Measurements from ENCODE around the gene FOSB. TPM values are rescaled to one million over a fixed set of nuclear protein-coding genes. Genes with fewer than 3 reads are reported as not detected.

Gene FOSB
- total RNA-seq, 1 donor from 2014 or later: 13.3 TPM

- Histone ChIP-seq H3K9me3 (ENCODE audit: insufficient read depth, low read depth, low read length) (no peaks in the 10 kb centered on the region), H4K20me1 (ENCODE audit: insufficient read depth, low read length) (peaks cover 8% of the 10 kb centered on the region), H3K4me3 (ENCODE audit: insufficient read depth, low read depth, low read length) (no peak overlapping the region), H3K27me3 (ENCODE audit: insufficient read depth, low read length) (no peaks in the 10 kb centered on the region), H3K4me1 (ENCODE audit: insufficient read depth, low read length) (peaks cover 11% of the 10 kb centered on the region), H3K9ac (ENCODE audit: low read length) (no peak overlapping the region), H3K79me2 (ENCODE audit: insufficient read depth, low read length) (no peaks in the 10 kb centered on the region), H3K4me2 (ENCODE audit: low read length) (no peak overlapping the region), H3K36me3 (ENCODE audit: insufficient read depth, low read length) (no peaks in the 10 kb centered on the region), H2AFZ (ENCODE audit: low read depth, low read length) (no peak overlapping the region), H3K27ac (ENCODE audit: low read depth, low read length) (no peak overlapping the region)
- Mint-ChIP-seq H3K27ac (ENCODE audit: unreplicated experiment) (no peak overlapping the region), H3K9me3 (ENCODE audit: unreplicated experiment) (no peaks in the 10 kb centered on the region), H3K4me3 (ENCODE audit: unreplicated experiment) (no peak overlapping the region), H3K4me1 (ENCODE audit: low read depth, unreplicated experiment) (no peaks in the 10 kb centered on the region), H3K27me3 (ENCODE audit: low read depth, unreplicated experiment) (peaks cover 4% of the 10 kb centered on the region), H3K36me3 (ENCODE audit: low read depth, unreplicated experiment) (no peaks in the 10 kb centered on the region)
- TF ChIP-seq CTCF (IDR thresholded peaks at IDR 0.05; ENCODE audit: insufficient read depth, low read depth, low read length): no peak
- no peak for TF ChIP-seq EZH2 (IDR thresholded peaks at IDR 0.05; ENCODE audit: insufficient read depth, low read length)
- DNase-seq (ENCODE audit: low read depth): no peak
- FAIRE-seq: no peak
Measured at GRCh38 chr19:45464274-45464673, 3.5 kb upstream of the FOSB start.

- peak overlapping the region; percentile 4 for H3K27ac Mint-ChIP-seq (ENCODE audit: unreplicated experiment)
- no peaks in the 10 kb centered on the region for H3K9me3 Mint-ChIP-seq (ENCODE audit: unreplicated experiment)
- Histone ChIP-seq H3K9ac (ENCODE audit: low read length) (no peak overlapping the region), H3K4me3 (ENCODE audit: insufficient read depth, low read depth, low read length) (no peak overlapping the region), H4K20me1 (ENCODE audit: insufficient read depth, low read length) (peaks cover 10% of the 10 kb centered on the region), H3K9me3 (ENCODE audit: insufficient read depth, low read depth, low read length) (no peaks in the 10 kb centered on the region), H3K36me3 (ENCODE audit: insufficient read depth, low read length) (no peaks in the 10 kb centered on the region), H3K27ac (ENCODE audit: low read depth, low read length) (no peak overlapping the region), H3K4me1 (ENCODE audit: insufficient read depth, low read length) (peaks cover 15% of the 10 kb centered on the region), H3K4me2 (ENCODE audit: low read length) (no peak overlapping the region), H3K27me3 (ENCODE audit: insufficient read depth, low read length) (no peaks in the 10 kb centered on the region), H2AFZ (ENCODE audit: low read depth, low read length) (no peak overlapping the region), H3K79me2 (ENCODE audit: insufficient read depth, low read length) (no peaks in the 10 kb centered on the region)
- peaks cover 4% of the 10 kb centered on the region for H3K27me3 Mint-ChIP-seq (ENCODE audit: low read depth, unreplicated experiment)
- H3K36me3 Mint-ChIP-seq (ENCODE audit: low read depth, unreplicated experiment): no peaks in the 10 kb centered on the region
- FAIRE-seq (no peak), DNase-seq (ENCODE audit: low read depth) (no peak)
- no peak overlapping the region for H3K4me3 Mint-ChIP-seq (ENCODE audit: unreplicated experiment)
- TF ChIP-seq EZH2 (IDR thresholded peaks at IDR 0.05; ENCODE audit: insufficient read depth, low read length): no peak
- no peak for TF ChIP-seq CTCF (IDR thresholded peaks at IDR 0.05; ENCODE audit: insufficient read depth, low read depth, low read length)
- peaks cover 4% of the 10 kb centered on the region for H3K4me1 Mint-ChIP-seq (ENCODE audit: low read depth, unreplicated experiment)
Measured at GRCh38 chr19:45464852-45465441, 2.8 kb upstream of the FOSB start.

GRCh38 chr19:45467115-45467455 is 711 bp upstream of the FOSB start:
- peaks cover 23% of the 10 kb centered on the region for H3K4me1 ChIP-seq (ENCODE audit: insufficient read depth, low read length)
- peak overlapping the region; percentile 76 for H3K4me3 ChIP-seq (ENCODE audit: insufficient read depth, low read depth, low read length)
- peaks cover 24% of the 10 kb centered on the region for H4K20me1 ChIP-seq (ENCODE audit: insufficient read depth, low read length)
- Mint-ChIP-seq H3K36me3 (ENCODE audit: low read depth, unreplicated experiment) (no peaks in the 10 kb centered on the region), H3K27me3 (ENCODE audit: low read depth, unreplicated experiment) (peaks cover 4% of the 10 kb centered on the region), H3K4me3 (ENCODE audit: unreplicated experiment) (peak overlapping the region; percentile 75), H3K4me1 (ENCODE audit: low read depth, unreplicated experiment) (peaks cover 10% of the 10 kb centered on the region), H3K27ac (ENCODE audit: unreplicated experiment) (peak overlapping the region; percentile 87), H3K9me3 (ENCODE audit: unreplicated experiment) (no peaks in the 10 kb centered on the region)
- H3K27ac ChIP-seq (ENCODE audit: low read depth, low read length): peak overlapping the region; percentile 98
- peak overlapping the region; percentile 70 for H2AFZ ChIP-seq (ENCODE audit: low read depth, low read length)
- DNase-seq (ENCODE audit: low read depth) (no peak), FAIRE-seq (no peak)
- H3K9ac ChIP-seq (ENCODE audit: low read length): peak overlapping the region; percentile 96
- H3K79me2 ChIP-seq (ENCODE audit: insufficient read depth, low read length): no peaks in the 10 kb centered on the region
- no peaks in the 10 kb centered on the region for H3K27me3 ChIP-seq (ENCODE audit: insufficient read depth, low read length)
- H3K9me3 ChIP-seq (ENCODE audit: insufficient read depth, low read depth, low read length): no peaks in the 10 kb centered on the region
- peak overlapping the region; percentile 97 for H3K4me2 ChIP-seq (ENCODE audit: low read length)
- H3K36me3 ChIP-seq (ENCODE audit: insufficient read depth, low read length): no peaks in the 10 kb centered on the region
- TF ChIP-seq EZH2 (IDR thresholded peaks at IDR 0.05; ENCODE audit: insufficient read depth, low read length) (no peak), CTCF (IDR thresholded peaks at IDR 0.05; ENCODE audit: insufficient read depth, low read depth, low read length) (no peak)
